AML-193 (cell line): ENCODE data around the gene DUOX1.
"Not testable (repeated sequence)": the region's sequence is repeated elsewhere in the genome, so short reads cannot be mapped to it uniquely, and the experiment has no call there.

ENCODE experiments used
- DNase-seq, 2 experiments: peaks; one replicate each; lab custom pipeline; 2025; lab: John Stamatoyannopoulos, UW

Gene DUOX1

DNA sequence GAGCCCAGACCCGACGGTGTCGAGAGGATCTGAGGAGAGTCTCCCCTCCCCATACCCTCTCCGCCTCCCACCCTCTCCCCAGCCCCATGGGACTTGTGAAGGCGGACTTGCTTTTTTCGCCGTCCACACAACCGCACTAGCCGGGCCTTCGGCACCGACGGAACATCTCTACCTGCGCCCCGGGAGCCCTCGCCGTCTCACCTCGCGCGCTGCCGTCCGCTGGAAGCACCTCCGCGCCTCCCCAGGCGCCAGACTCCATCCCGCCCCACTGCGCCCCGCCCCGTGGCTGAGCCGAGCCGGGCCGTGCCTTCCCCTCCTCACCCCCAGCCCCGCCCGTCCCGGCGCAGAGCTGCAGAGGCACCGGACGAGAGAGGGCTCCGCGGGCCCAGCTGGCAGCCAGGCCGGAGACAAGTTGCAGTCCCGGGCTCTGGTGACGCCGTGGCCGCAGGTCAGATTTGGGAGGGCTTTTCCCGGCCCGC, at the start of gene DUOX1, which contains the start of gene DUOXA1:
DUOX1 (plus strand) TSS at position 344 of the 479 bp plus-strand sequence. CDS start 1,973 bp downstream, outside the sequence.
DUOXA1 (minus strand) TSS at position 229 of the 479 bp plus-strand sequence. CDS start 6,865 bp downstream, outside the sequence.
- no peak for DNase-seq

DNA sequence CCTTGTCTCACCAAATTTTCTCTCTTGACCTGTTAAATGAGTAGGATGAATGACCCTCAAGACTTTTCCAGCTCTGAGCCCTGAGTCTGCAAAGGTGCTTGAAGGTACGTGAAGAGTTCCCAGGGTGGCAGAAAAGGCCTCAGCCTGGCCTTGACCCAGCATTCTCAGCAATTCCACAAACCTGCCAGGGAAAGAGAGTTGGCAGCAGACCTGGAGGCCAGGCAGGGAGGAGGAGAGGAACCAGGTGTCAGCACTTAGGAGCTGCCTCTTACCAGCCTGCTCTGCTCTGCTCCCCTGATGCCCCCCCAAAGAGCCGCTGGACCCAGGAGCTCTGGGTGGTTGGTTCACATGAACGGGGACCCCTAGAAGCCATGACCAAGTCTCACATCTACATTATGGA, 49.2 kb upstream of the DUOX1 start:
- not testable (repeated sequence) for DNase-seq

DNA sequence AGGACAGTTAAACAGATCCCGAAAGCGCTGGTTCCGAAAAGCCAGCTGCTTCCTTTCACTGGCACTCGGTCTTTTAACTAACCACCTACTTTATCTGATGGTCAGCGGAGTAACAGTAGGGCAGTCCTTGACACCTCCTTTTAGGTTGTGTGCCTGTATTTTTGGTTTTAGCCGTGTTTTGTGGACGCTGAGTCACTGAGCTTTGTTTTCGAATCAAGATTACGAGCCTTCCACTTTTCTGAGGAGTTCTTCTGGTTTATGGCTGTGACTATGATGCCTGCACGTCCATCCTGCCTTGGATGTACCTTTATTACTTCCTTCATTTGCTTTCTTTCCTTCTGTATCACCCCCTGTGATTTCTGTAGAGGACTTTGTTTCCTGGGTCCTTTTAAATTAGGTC, 47.4 kb upstream of the DUOX1 start:
- not testable (repeated sequence) for DNase-seq

DNA sequence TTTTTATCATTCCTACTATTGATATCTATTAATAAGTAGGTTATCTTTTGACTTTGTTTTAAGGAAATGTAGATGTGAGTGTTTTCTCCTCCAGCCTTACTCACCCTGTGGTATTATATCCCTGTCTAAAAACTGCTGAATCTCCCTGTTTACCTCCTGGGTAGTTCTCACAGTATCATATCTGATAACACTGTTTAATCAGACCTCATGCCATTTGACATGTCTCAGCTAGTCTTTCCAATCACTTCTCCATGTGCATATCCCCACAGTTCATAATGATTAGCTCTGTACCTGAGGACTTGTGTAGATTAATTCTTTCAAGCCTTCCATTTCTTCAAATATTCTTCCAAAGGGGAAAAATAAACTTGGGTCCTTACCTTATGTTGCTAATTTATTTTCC, 46.6 kb upstream of the DUOX1 start:
- no peak for DNase-seq

DNA sequence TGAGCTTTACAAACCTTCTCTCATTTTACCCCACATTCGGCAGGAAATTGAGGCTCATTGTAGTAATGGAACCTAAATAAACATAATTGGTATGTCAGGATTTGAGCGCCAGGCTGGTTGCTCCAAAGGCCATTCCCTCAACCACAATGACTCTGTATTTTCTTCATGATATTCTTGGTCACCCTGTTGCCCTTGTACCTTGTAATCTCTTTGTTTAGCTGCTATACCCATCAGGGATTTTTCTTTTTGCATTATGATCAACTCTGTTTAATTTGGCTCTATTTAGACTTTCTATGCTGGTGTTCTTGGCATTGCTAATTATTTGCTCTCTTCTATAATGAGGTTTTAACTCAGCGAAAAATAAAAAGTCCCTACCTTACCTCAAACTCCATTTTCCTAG, 45.6 kb upstream of the DUOX1 start:
- no peak for DNase-seq

DNA sequence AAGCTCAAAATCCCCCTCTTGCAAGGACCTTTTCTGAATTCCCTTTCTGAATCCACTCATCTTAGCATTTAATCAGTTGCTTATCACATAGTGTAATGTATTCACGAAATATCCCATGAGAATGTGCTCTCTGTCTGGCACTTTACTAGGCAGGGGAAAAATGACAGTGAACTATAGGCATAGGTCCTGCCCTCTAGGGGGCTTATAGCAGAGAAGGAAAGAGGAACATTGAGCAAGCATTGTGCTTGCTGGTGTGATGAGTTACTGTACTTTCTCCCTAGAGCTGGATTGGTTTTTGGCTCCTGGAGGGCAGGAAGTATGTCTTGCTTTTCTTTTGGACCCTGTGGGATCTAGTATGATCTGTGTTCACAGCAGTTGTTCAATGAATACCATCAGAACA, 42.3 kb upstream of the DUOX1 start:
- no peak for DNase-seq

DNA sequence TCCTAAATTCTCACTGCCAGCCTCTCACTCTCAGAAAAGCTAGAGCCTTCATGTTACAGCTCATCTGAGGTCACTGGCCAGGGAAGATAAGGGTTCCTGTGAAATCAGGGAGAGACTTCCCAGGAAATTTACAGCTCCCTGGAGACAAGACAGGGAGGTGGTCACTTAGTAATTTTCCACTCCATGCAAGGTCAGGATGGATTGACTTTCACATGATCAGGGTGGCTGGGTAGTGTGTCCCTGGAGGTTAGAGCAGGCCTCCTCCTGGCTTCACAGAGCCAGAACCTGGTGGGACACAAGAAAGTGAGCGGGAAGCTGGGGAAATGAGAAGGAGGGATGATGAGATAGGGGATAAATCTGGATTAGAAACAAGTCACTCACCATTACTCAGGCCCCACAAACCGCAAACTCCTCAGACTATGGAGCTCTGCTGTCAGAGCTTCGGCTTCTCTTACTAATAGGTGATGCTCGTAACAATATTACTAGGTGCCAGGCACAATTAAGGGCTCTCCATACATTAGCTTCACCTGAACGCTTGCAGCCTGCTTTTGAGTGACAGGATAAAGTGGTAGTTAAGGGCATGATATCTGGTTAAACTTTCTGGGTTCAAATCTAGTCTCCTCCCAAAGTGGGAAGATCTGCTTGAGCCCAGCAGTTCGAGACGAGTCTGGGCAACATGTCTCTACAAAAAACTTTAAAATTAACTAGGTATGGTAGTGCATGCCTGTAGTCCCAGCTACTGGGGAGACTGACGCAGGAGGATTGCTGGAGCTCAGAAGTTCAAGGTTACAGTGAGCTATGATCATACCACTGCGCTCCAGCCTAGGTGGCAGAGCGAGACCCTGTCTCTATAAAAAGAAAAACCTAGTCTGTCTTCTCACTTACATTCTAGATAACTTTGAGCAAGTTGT, 40.7 kb upstream of the DUOX1 start:
- DNase-seq = no peak

DNA sequence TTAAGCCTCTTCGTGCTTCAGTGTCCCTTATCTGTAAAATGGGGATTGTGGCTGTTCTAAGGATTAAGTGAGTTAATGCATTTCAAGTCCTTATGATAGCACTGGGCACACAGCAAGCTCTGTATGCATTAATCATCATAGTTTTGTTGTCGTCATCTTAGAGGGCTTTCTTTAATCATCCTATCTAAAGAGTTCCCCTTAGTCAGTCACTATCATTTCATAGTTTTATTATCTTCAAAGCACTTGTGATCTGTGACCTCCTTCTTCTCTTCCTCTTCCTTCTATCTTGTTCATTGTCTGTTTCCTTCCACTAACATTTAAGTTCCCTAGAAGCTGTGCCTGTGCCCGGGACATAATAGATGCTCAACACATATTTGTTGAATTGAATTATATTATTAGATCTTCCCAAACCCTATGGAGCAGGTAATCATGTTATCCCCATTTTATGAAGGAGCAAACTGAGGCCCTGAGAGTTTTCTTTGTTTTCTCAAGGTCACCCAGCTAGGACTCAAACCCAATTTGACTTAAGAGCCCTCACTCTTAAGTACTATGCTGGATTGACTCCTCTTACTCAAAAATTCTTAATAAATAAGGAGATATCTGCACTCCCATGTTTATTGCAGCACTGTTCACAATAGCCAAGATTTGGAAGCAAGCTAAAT, 40.0 kb upstream of the DUOX1 start:
- DNase-seq = no peak

DNA sequence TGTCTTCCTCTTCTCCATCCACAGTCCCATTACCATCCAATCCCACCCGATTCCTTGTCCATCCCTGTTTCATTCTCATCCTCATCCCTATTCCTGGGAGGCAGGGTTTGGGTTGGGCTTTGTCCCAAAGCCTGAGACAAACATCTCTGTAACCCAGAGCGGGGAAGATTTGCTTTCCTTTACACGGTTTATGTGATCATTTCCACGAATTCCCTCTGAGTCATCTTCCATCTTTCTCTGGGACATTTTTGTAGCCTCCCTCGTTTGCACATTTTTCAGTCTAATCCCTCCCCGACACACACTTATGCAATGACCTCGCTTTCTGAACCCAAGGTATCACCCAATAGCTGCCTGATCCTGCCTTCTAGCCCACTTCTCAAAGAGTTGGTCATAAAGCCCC, 38.6 kb upstream of the DUOX1 start:
- no peak for DNase-seq

DNA sequence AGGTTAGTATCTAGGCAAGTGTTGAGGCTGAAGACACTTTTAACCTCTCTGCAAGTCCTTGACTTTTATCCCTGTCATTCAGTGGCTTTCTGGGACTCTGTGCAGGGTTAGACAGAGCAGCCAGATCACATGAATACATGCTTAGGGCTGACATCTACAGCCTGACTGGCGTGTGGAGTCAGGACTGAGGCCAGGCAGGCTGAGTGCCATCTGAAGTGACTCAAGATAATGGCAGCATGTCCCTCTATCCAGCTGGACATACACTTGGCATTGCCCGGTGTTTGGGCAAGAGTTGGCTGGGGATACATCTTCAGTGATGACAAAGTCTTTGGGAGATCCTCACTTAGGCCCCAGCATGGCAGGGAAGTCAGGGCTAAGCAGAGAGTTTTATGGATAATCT, 38.2 kb upstream of the DUOX1 start:
- DNase-seq = no peak

DNA sequence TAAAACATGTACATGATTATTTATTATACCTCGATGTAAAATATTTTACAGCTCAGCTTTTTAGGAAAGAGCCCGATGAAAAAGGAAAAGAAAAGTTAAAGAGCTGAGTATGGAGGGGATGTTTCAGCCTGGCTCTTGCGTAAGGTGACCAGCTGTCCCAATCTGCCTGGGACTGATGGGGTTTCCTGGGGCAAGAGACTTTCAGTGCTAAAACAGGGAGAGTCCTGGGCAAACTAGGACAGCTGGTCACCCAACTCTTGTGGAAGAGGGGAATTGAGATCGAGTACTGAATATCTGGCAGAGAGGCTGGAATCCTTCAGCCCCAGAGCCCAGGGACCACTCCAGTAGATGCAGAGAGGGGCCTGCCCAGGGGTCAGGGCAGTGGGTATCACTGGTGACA, 36.8 kb upstream of the DUOX1 start:
- DNase-seq = no peak

DNA sequence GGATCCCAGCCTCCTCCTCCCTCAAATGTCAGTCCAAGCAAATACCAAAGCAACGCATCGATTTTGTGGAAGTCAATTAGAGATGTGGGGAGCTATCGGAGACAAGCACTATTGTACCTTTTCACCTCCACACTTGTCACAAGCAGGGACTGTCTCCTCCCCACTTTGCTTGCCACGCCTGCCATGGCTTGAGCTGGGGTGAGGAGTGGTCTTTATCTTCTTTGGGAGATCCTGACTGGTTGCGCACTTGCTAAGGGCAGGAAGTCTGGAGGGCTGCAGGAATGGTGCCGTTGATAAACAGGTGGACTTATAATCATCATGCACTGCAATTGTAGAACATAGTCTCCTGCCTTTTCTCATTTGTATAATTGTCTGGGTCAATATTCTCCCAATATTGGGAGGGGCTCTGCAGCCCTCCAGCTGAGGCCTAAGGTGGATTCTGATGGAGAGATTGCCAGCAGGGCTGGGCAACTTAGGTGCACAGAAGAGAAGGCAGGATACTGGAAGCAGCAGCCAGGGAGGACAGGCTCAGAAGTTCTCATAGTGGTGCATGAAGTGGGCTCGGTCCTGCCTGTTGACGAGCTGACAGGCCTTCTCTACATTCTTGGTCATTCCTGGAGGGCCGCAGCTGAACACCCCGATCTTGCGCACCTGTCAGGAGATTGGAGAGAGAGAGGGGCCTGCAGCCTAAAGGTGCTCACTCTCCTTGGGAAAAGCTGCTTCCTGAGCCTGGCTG, 36.0 kb upstream of the DUOX1 start:
- no peak for DNase-seq

DNA sequence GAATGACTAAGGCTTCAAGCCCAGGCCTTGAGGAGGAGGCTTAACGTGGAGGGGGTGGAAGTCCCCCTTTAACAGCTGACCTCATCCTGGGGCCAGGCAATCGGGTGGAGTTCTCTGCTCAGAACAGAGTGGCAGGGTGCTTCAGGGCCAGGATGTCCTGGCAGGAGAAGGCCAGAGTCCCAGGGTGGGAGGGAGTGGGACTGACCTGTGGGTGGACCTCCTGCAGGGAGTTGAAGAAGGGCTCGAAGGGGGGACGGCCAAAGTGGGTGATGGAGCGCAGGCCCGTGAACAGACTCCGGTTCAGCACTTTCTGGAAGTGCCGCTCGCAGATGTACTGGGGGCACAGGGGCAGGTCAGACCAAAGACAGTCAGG, 35.5 kb upstream of the DUOX1 start:
- DNase-seq = no peak

DNA sequence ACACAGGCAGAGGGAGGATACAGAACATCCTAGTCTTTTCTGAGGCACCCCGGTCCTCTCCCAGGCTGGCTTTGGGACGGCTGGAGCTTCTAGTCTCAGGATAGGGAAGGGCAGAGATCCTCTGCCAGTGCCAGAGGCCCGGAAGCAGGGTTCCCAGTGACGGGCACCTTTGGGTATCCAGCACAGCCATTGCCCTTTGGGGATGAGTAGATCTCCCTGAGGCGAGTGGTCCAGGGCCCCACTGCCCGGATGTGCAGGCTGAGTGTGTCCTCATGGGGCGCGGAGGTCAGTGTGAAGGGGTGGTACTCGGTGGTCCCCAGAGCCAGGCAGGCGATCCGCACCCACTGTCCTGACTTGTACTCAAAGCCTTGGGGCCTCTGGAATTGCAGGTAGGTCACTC, 34.1 kb upstream of the DUOX1 start:
- no peak for DNase-seq

DNA sequence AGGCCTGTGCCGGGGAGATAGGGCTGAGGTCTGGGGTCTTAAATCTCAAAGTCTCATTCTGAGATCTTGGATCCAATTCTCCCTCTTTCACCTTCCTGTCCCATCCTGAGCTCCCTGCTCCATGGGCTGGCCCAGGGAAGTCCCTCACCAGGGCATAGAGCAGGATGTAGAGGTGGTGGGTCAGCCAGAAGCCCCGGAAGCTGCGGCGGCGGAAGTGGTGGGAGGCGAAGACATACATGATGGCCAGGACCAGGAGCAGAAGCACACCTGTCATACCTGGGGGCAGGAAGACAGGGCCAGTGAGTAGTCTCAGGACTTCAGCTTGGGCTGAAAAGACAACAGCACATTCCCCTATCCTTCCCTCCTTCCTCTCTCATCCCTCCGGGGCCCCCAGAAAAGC, 32.3 kb upstream of the DUOX1 start:
- DNase-seq = no peak

DNA sequence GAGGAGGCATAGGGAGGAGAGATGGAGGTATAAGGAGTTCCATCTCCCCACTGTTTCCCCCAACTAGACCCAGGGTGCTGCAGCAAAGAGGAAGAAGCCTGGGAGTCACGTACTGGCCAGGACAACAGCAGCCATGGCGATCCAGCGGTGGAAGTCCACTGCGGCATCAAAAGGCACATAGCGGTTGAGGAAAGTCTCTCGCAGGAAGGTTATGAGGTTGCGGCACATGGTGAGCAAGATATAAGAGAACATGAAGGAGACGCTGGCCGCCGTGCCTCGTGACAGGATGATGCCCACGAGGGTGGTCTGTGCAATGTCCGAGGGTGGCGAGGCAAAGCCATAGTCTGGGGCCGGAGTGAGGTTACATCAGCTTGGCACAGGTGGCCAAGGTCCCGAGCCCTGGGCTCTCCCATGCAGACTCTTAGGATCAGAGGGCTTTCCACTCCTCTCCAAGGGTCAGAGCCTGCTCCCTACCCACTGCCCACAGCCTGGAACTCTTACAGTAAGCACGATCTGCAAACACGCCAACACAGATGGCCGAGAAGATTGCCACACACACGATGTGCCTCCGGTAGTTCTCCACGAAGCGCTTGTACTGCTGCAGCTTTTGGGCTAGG, 30.1 kb upstream of the DUOX1 start:
- no peak for DNase-seq

DNA sequence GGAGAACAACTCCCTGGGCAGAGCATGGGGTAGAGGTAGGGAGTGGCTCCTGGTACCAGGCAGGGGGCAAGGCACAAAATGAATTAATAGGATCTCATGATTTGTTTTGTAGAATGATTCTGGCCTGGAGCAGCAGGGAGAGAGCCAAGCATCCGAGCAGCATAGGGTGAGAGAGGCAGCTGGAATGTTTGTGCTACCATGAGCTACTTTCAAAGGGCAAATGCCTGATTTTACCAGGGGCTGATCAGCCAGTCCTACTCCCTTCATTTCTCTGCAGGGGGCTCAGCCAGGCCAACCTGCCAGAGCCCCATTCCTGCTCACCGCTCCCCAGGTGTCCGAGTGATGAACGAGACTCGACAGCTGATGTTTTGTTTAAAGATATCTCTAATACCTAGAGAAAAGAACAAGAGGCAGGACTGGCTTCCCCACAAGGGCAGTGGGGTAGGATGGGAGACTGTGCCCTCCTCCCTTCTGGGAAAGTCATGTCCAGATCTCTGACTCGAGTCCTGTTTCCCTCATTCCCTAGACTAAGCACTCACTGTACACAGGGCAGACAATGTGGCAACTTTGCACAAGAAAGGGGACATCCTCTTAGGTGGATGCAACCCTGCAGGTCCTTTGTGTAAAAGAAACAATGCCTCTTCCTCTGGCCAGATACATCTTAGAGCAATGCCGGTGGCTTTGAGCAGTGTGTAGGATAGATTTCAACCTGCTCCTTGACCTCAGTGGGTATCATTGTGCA, 28.7 kb upstream of the DUOX1 start:
- DNase-seq = no peak

DNA sequence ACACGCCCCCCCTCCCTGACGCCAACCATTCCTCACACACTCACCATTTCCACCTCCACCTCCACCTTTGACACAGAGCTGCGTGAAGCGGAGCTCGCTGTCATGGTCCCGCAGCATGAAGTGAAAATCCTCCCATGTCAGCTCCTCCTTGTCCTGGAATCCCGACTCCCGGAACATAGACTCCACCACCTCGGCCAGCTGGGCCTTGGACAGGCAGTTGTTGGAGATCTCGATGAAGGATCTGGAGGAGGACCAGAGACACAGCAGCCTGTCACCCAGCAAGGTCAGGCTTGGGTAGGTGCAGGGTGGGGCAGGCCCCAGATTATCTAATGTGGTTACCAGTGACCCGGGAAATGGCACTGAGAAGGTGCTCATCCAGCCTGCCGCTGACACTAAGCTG, 28.0 kb upstream of the DUOX1 start:
- DNase-seq = no peak

DNA sequence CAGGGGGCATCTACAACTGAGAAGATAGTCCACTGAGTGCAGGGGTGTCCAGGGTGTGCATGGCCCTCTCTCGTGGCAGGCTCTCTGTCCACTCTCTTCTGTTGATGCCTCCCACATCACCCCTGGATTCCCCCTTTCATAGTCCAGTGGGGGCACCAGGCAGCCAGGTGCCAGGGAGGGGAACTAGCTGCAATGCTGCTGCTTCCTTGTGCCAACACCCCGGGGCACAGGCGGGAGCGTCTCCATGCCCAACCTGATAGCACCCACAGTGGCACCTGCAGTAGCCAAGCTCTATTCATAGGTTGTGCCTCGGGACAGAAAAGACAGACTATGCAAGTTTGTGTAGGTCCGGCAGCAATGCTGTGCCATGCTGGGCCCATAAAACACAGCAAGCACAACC, 27.6 kb upstream of the DUOX1 start:
- DNase-seq = no peak

DNA sequence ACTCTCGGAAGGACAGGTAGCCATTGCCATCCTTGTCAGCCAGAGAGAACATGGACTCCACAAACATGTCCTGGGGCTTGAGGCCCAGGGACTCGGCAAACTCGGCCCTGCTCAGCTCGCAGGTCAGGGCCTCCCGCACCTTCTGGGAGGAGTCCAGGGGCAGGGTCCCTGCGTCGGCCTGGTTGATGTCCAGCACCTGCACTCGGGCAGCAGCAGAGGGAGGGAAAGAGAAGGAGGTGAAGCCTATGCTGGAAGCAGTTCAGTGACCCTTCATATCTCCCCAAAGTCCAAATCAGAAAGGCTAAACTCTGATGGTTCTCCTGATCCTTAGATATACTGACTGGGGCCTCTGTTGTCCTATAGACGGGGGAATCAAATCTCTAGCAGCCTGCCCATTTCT, 25.6 kb upstream of the DUOX1 start:
- DNase-seq = not testable (repeated sequence)

DNA sequence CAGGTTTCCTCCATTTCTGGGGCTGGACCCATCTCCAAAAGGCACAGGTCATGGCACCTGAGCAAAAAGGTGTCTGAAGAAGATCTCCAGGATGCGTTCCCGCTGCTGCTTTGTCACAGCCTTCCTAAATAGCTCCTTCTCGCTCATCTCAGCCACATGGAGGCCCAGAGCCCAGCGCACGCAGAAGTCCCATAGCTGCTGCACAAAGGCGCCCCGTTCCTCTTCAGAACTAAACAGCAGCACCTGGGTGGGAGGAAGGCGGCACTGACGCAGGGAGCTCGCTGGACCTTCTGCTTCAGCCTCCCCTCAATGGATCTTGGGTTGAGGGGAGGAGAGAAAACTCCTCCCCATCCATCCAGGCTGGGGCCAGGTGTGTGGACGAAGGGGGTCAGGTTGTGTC, 24.2 kb upstream of the DUOX1 start:
- DNase-seq = no peak
